HepG2 (cell line): Measurements from ENCODE around the gene KREMEN1.

Experiments
- CTCF ChIP-seq: sonication (generic); formaldehyde crosslinking; IDR thresholded peaks from 2 replicates; pipeline ENCODE4 v1.5.0; 2020; ENCODE audit warnings: mild to moderate bottlenecking, missing genetic modification reagents, moderate library complexity
- KDM4B ChIP-seq: sonication (generic); formaldehyde crosslinking; IDR thresholded peaks from 2 replicates; pipeline ENCODE4 v1.4.0; 2020; ENCODE audit warnings: missing genetic modification reagents
- NCOA1 ChIP-seq: sonication (generic); formaldehyde crosslinking; IDR thresholded peaks from 2 replicates; pipeline ENCODE4 v1.9.0; 2021; ENCODE audit warnings: missing genetic modification reagents
- POLR2AphosphoS5 ChIP-seq: IDR thresholded peaks from 2 replicates; pipeline ENCODE4 v1.6.1; 2012; ENCODE audit warnings: low read depth, low read length
- TAF1 ChIP-seq: sonication (generic); formaldehyde crosslinking; IDR thresholded peaks from 2 replicates; pipeline ENCODE4 v1.4.0; 2020; ENCODE audit warnings: missing genetic modification reagents
- ZBTB33 ChIP-seq: sonication (generic); formaldehyde crosslinking; IDR thresholded peaks from 2 replicates; pipeline ENCODE4 v1.4.0; 2020; ENCODE audit warnings: missing genetic modification reagents
- TF ChIP-seq, protein P1 (sequence below): sonication (generic); formaldehyde crosslinking; IDR thresholded peaks from 2 replicates; pipeline ENCODE4 v1.4.0; 2020; ENCODE audit warnings: missing genetic modification reagents

GRCh38 chr22:29151316-29151715, 78.5 kb downstream of the KREMEN1 start:
- TF ChIP-seq NCOA1, result no peak
- no peak for TF ChIP-seq CTCF (CRISPR knock-in tag)
- no peak for TF ChIP-seq TAF1 (CRISPR knock-in tag)
- TF ChIP-seq, protein P1, sequence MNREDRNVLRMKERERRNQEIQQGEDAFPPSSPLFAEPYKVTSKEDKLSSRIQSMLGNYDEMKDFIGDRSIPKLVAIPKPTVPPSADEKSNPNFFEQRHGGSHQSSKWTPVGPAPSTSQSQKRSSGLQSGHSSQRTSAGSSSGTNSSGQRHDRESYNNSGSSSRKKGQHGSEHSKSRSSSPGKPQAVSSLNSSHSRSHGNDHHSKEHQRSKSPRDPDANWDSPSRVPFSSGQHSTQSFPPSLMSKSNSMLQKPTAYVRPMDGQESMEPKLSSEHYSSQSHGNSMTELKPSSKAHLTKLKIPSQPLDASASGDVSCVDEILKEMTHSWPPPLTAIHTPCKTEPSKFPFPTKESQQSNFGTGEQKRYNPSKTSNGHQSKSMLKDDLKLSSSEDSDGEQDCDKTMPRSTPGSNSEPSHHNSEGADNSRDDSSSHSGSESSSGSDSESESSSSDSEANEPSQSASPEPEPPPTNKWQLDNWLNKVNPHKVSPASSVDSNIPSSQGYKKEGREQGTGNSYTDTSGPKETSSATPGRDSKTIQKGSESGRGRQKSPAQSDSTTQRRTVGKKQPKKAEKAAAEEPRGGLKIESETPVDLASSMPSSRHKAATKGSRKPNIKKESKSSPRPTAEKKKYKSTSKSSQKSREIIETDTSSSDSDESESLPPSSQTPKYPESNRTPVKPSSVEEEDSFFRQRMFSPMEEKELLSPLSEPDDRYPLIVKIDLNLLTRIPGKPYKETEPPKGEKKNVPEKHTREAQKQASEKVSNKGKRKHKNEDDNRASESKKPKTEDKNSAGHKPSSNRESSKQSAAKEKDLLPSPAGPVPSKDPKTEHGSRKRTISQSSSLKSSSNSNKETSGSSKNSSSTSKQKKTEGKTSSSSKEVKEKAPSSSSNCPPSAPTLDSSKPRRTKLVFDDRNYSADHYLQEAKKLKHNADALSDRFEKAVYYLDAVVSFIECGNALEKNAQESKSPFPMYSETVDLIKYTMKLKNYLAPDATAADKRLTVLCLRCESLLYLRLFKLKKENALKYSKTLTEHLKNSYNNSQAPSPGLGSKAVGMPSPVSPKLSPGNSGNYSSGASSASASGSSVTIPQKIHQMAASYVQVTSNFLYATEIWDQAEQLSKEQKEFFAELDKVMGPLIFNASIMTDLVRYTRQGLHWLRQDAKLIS (CRISPR knock-in tag), result no peak
- no peak for TF ChIP-seq ZBTB33 (CRISPR knock-in tag)
- no peak for TF ChIP-seq POLR2AphosphoS5
- TF ChIP-seq KDM4B, result no peak
